PC-9 (cell line): ENCODE results near the gene MPL.

Experiments
- EZH2 ChIP-seq: fragments of 200-600 bp; sonication (generic); IDR thresholded peaks from 2 replicates; pipeline ENCODE4 v1.8.0; 2017; ENCODE audit warnings: antibody characterized with exemption, low read depth
- TF ChIP-seq, protein P1 (sequence below): fragments of 200-600 bp; sonication (generic); conservative IDR thresholded peaks from 2 replicates; pipeline ENCODE4 v1.6.1; 2017; ENCODE audit warnings: mixed run types, antibody characterized with exemption, mild to moderate bottlenecking, moderate library complexity

DNA sequence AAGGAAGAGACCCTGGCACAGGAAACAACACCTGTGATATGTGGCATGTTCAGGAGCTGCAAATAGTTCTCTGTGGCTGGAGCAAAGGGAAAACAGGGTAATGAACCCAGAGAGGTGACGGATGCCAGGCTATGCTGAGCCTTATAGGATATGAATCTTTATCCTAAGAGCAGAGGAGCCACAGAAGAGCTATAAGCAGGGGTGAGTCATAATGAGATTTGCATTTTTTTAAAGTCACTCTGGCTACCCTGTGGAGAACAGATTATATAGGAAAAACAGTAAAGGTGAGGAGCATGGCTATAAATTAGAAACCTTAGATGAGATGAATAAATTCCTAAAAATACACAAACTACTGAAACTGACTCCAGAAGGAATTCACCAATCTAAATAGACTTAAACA, 12.8 kb upstream of the MPL start:
- TF ChIP-seq, protein P1, sequence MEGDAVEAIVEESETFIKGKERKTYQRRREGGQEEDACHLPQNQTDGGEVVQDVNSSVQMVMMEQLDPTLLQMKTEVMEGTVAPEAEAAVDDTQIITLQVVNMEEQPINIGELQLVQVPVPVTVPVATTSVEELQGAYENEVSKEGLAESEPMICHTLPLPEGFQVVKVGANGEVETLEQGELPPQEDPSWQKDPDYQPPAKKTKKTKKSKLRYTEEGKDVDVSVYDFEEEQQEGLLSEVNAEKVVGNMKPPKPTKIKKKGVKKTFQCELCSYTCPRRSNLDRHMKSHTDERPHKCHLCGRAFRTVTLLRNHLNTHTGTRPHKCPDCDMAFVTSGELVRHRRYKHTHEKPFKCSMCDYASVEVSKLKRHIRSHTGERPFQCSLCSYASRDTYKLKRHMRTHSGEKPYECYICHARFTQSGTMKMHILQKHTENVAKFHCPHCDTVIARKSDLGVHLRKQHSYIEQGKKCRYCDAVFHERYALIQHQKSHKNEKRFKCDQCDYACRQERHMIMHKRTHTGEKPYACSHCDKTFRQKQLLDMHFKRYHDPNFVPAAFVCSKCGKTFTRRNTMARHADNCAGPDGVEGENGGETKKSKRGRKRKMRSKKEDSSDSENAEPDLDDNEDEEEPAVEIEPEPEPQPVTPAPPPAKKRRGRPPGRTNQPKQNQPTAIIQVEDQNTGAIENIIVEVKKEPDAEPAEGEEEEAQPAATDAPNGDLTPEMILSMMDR = no peak
- no peak for TF ChIP-seq EZH2
